GM12891 (cell line): ENCODE results near the gene KAT2B.
A peak's percentile ranks its signal among the peaks of the same experiment; 100 is the strongest.
"Not testable (repeated sequence)": the region's sequence is repeated elsewhere in the genome, so short reads cannot be mapped to it uniquely, and the experiment has no call there.

Source experiments
- DNase-seq: peaks from one replicate; pipeline ENCODE4 v3.0.0; 2011; ENCODE audit warnings: low spot score; ENCODE audit not compliant: insufficient read length
- FAIRE-seq: peaks from 2 replicates; lab custom pipeline; 2011; peaks lifted over from hg19 to GRCh38; lab: Jason Lieb, UNC
- PAX5 ChIP-seq: IDR thresholded peaks from 2 replicates; pipeline ENCODE4 v1.6.1; 2011; ENCODE audit warnings: low read length, moderate library complexity, mild to moderate bottlenecking; ENCODE audit not compliant: insufficient read depth, severe bottlenecking
- POLR2A ChIP-seq: IDR thresholded peaks from 2 replicates; pipeline ENCODE4 v1.6.1; 2011; ENCODE audit warnings: low read depth, low read length, control low read depth
- POLR2AphosphoS5 ChIP-seq: IDR thresholded peaks from 2 replicates; pipeline ENCODE4 v1.6.1; 2011; ENCODE audit warnings: low read depth, low read length, control low read depth
- POU2F2 ChIP-seq: IDR thresholded peaks from 2 replicates; pipeline ENCODE4 v1.6.1; 2011; ENCODE audit warnings: low read depth, mild to moderate bottlenecking, control low read depth, low read length, moderate library complexity
- SPI1 ChIP-seq: IDR thresholded peaks from 2 replicates; pipeline ENCODE4 v1.6.1; 2011; ENCODE audit warnings: low read depth, low read length, control low read depth
- TAF1 ChIP-seq: IDR thresholded peaks from 2 replicates; pipeline ENCODE4 v1.6.1; 2011; ENCODE audit warnings: low read depth, low read length, control low read depth

The KAT2B gene

DNA sequence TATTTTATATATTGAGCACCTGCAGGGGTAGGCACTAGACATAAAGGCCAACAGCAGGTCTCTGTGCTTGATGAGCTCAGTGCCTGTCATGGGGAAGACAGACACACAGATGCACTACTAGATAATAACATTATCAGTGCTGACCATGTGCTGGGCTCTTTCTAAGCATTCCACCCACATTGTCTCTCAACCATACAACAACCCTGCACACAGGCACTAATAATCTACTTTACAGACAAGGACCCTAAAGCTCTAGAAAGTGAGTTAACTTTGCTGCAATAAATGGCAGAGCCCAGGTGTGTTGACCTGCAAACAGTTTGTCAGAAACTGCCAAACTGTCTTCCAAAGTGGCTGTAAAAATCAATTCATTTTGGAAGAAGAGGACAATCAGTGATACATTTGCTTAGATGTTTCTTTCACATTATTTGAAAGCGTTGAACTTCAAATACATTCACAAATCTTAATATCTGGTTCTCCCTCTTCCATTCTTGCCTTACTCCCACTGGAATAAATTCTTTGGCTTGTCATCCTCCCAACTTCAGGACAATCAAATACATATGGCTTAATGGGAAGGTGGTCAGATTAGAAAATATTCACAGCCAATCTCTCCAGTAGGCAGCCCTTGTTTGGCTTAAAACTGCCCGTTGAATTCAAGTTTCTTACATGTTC, 17.2 kb upstream of the KAT2B start:
- TF ChIP-seq TAF1 (no peak), POLR2AphosphoS5 (no peak), SPI1 (no peak), PAX5 (no peak), POLR2A (no peak), POU2F2 (no peak)
- DNase-seq (no peak), FAIRE-seq (no peak)

DNA sequence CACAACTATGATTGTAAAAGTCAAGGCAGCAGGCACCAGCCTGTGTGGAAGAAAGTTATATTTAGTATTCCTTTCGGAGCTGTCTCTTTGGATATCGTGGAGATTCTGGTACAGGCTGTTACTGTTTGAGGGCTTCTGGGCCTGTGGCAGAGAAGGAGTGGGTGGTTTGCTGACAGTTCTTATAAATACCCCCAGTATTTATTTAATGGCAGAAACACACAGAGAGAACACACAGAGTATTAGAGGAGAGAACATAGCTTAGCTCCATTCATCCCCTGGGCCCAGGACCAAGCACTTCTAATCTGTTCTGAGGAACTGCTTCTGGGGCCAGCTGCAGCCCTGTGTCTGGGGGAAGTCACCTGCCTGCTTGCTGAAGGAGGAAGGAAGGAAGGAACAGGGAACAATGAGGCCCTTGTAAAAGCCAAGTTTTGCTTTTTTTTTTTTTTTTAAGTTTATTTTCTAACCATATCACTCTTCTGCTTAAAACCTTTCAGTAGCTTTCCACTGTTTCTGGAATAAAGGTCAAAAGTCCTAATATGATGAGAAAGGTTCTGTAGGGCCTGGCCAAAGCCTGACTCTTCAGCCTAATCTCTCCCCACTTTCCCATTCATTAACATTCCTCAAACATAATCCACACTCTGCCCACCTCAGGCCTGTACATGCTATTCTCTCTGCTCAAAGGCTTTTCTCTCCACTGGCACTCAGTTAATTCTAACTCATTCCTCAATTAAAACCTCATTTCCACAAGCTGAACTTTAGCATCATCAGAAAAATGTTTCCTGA, 16.4 kb upstream of the KAT2B start:
- DNase-seq (no peak), FAIRE-seq (no peak)
- no peak for TF ChIP-seq TAF1
- no peak for TF ChIP-seq SPI1
- no peak for TF ChIP-seq POU2F2
- no peak for TF ChIP-seq PAX5
- TF ChIP-seq POLR2AphosphoS5: no peak
- TF ChIP-seq POLR2A: no peak

DNA sequence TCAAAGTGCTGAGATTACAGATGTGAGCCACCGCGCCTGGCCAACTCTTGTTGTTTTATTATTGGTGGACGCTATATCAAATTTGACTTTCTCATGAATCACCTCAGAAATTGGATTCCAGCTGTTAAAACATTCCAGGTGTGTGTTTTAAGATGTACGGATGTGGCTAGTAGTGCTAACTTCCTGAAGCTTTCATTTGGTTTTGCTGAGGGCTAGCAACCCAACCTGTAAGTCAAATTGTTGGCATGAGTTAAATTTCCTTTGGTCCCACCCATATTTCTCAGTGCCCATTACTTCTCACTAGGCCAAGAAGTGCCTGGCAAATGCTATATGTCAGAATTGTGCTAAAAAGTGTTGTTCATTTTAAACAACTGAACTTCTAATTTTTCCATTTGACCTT, 13.1 kb upstream of the KAT2B start:
- DNase-seq: no peak
- no peak for FAIRE-seq
- TF ChIP-seq POLR2A: no peak
- no peak for TF ChIP-seq POLR2AphosphoS5
- no peak for TF ChIP-seq TAF1

DNA sequence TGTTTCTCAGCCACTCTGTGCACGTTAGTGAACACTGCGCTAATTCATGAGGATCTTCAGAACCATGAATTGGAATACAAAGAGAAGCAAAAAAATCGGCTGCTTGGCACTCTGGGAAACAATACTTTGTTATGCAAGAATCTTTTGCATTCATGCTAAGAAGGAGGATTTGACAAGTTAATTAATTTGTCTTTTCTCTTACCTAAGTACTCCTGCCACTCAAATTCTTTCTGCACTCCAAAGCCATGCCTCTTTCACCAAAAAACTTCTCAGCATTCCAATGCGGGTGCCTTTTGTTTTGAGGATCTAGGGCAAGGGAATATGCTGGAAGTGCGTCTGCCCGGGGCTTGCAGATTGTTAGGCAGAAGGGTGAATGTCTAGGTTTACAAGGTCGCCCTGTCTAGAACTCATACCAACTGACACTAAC, 11.3 kb upstream of the KAT2B start:
- DNase-seq (no peak), FAIRE-seq (no peak)
- TF ChIP-seq SPI1: no peak
- no peak for TF ChIP-seq POLR2AphosphoS5
- TF ChIP-seq POU2F2: no peak
- no peak for TF ChIP-seq TAF1
- TF ChIP-seq PAX5: no peak
- no peak for TF ChIP-seq POLR2A

DNA sequence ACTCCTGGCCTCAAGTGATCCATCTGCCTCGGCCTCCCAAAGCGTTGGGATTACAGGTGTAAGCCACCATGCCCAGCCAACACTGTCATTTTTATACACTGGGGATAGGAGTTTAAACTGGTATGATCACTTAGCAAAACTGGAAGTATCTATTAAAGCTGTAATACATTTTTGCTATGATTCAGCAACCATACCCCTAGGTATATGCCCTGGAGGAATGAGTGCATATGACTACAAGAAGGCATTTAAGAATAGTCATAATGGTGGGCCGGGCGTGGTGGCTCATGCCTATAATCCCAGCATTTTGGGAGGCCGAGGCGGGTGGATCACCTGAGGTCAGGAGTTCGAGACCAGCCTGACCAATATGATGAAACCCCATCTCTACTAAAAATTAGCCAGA, 8.3 kb upstream of the KAT2B start:
- not testable (repeated sequence) for DNase-seq, FAIRE-seq

DNA sequence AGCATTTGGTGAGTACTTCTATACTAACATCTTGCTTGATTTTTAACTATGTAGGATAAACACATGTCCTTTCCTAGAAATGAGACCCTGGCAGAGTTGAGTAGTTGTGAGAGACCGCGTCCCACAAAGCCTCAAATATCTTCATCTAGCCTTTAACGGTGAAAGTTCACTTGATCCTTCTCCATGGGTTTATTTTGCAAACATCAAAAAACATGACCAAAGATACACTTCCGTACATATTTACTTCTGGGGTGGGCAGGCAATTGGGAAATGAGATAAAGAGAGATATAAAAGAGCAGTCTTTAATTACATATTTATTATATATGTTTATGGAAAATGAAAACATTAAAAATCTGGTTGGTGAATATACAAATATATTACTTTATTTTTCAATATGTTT, 5.2 kb upstream of the KAT2B start:
- DNase-seq (no peak), FAIRE-seq (no peak)
- TF ChIP-seq TAF1: no peak
- no peak for TF ChIP-seq PAX5

DNA sequence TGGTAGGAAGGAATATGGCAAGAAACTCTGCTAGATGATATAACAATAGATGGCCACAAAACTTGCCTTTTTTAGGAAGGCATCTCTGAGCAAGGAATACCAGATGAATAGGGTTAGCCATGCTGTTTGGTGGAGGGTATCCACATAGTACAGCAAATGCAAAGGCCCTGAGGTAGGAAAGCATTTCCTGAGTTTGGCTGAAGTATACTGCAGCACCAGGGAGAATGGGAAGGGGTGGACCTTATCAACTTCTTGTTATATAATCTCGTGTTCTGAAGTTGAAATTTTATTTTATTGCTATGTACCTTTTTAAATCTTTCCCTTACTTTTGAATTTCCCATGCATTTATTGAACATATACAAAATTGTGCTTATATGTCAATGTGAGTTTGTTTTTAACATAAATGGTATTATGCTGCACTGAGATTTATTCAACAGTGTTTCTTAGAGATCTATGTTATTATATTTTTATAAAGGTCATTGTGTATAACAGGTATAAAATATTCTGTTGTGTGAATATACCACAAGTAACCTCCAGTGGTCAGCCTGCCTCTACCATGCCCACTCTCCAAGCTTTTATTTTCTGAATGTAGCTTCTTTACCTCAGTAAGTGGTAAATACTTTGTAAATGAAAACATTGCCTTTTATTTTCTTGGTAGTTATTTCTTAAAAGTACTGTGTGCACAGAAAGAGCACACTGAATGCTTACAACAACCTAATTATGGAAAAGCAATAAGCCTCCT, 2.8 kb upstream of the KAT2B start:
- no peak for TF ChIP-seq TAF1
- no peak for TF ChIP-seq PAX5
- TF ChIP-seq SPI1: no peak
- no peak for TF ChIP-seq POLR2AphosphoS5
- TF ChIP-seq POU2F2: no peak
- TF ChIP-seq POLR2A: no peak
- DNase-seq (no peak), FAIRE-seq (no peak)

DNA sequence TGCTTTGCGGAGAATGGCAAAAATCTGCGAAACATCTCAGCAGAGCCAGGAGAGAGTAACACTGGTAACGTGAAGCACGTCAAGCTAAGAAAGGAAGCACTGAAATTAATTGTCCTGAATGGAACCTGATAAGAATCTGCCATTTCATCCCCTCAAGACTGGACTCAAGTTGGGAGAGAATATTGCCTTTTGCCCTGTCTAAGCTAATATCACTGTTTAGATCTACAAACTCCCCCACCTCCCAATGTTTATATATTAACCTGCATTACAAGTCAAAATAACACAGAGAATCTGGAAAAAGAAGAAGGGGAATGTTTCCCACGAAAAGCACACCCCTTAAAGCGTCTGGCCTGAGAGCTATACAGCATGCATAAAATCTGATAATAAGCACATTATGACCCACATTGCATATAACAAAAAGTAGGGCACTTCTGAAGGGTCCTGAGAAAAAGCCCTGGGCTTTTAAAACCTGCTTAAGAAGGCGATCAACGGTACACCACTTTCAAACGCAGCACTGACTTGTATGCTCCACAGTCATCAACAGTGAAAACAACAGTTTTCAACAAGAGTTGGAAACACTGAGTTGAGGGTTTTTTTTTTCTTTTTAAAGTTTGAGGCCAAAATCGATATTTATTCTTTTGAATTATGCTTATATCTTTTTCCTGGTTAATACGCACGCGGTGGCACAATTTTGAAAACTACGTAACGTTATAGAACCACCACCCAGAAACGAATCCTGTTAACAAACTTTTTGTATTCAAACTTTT, 1.4 kb upstream of the KAT2B start:
- DNase-seq (no peak), FAIRE-seq (no peak)
- no peak for TF ChIP-seq POU2F2
- no peak for TF ChIP-seq TAF1
- TF ChIP-seq POLR2A: no peak
- no peak for TF ChIP-seq POLR2AphosphoS5
- no peak for TF ChIP-seq PAX5
- no peak for TF ChIP-seq SPI1

DNA sequence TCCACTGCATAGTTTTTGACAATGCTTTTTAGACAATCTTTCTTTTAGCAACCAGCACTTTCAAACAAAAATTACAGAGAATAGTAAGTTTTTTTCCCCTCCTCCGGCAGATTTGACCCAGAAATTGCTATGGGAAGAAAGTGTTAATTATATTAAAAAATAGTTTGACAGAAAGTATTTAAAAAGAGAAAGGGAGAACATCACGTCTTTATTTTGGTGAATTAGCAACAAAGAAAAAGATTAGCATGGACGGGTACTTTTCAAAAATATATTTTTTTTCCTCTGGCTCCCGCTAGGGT, 831 bp upstream of the KAT2B start:
- TF ChIP-seq SPI1 (no peak), POLR2A (no peak), PAX5 (no peak), TAF1 (no peak), POLR2AphosphoS5 (no peak), POU2F2 (no peak)
- DNase-seq (no peak), FAIRE-seq (no peak)

DNA sequence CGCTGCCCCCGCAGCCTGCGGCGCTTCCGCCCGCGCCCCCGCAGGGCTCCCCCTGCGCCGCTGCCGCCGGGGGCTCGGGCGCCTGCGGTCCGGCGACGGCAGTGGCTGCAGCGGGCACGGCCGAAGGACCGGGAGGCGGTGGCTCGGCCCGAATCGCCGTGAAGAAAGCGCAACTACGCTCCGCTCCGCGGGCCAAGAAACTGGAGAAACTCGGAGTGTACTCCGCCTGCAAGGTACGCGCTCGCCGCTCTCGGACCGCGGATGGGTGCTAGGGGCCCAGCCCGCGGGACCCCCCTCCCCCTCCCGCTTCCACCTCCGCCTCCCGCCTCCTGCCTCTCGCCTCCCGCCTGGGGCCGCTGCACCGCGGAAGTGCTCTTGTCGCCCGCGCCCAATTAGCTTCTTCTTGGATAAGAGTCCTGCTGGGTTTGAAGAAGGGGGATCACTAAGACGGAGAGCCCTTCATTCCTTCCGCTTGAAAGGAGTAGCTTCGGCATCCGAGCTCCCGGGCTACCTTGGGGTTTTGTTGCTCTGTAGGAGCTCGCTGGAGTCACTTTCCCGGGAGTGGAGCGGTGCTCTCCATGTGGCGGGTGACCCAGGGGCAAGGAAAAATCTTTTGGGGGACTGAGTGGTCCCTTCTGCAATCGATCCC, 426 bp downstream of the KAT2B start:
- no peak for TF ChIP-seq PAX5
- no peak for TF ChIP-seq POLR2AphosphoS5
- no peak for TF ChIP-seq TAF1
- no peak for TF ChIP-seq SPI1
- FAIRE-seq (peak; percentile 81), DNase-seq (peak; percentile 55)
